ENCODE results near the gene SSBP3.

SSBP3 gene

DNA sequence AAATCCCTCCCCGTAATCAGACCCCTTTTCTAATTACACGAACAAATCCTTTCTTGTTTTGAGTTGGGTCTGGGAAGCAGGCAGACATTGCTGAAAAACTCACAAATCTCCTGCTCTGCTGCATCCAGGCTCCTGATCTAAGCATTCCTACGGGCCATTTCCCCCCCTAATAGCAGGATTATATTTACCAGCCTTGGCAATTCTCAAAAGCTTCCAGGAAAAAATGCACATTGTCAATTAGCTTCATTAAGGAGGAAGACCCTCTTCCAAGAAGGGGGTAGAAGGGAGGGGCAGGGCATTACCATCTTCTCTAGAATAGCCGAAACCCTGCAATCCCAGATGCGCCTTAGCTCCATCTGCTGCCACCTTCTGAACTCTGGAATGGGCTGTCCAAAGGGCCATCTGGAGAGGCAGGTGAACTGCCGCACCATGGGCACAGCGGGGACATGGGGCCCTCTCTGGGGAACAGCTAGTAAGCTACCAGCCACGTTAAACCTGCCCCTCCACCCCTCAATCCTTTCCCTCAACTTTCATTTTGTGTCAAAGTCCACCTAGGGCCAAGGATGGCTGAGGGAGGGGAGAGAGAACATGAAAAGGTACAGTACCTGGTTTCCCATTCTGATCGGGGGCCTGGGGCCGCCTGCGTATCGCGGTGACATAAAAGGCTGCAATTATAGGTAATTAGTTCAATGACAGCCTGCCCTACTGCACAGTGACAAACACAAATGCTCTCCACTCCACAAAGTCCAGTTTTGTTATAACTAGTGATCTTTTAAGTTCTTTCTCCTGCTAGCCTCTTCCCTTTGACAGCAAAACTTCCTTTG, 149.5 kb downstream of the SSBP3 start:
- H3K36me3 ChIP-seq (ENCODE audit: control insufficient read depth, insufficient read depth, low read length): no peaks in the 10 kb centered on the region
- H2AFZ ChIP-seq: no peak overlapping the region
- no peak overlapping the region for H3K9ac ChIP-seq
- H3K9me3 ChIP-seq (ENCODE audit: control insufficient read depth, low read length): no peaks in the 10 kb centered on the region
- H3K4me2 ChIP-seq (ENCODE audit: low read length): no peak overlapping the region
- TF ChIP-seq, protein P1, sequence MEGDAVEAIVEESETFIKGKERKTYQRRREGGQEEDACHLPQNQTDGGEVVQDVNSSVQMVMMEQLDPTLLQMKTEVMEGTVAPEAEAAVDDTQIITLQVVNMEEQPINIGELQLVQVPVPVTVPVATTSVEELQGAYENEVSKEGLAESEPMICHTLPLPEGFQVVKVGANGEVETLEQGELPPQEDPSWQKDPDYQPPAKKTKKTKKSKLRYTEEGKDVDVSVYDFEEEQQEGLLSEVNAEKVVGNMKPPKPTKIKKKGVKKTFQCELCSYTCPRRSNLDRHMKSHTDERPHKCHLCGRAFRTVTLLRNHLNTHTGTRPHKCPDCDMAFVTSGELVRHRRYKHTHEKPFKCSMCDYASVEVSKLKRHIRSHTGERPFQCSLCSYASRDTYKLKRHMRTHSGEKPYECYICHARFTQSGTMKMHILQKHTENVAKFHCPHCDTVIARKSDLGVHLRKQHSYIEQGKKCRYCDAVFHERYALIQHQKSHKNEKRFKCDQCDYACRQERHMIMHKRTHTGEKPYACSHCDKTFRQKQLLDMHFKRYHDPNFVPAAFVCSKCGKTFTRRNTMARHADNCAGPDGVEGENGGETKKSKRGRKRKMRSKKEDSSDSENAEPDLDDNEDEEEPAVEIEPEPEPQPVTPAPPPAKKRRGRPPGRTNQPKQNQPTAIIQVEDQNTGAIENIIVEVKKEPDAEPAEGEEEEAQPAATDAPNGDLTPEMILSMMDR (IDR thresholded peaks at IDR 0.05): no peak
- H3K79me2 ChIP-seq: no peaks in the 10 kb centered on the region
- H3K4me3 ChIP-seq (ENCODE audit: low read depth, low read length): no peak overlapping the region
- no peaks in the 10 kb centered on the region for H3K4me1 ChIP-seq
- no peak overlapping the region for H3K27ac ChIP-seq
- H3K27me3 ChIP-seq (ENCODE audit: control insufficient read depth, insufficient read depth, low read length): no peaks in the 10 kb centered on the region

DNA sequence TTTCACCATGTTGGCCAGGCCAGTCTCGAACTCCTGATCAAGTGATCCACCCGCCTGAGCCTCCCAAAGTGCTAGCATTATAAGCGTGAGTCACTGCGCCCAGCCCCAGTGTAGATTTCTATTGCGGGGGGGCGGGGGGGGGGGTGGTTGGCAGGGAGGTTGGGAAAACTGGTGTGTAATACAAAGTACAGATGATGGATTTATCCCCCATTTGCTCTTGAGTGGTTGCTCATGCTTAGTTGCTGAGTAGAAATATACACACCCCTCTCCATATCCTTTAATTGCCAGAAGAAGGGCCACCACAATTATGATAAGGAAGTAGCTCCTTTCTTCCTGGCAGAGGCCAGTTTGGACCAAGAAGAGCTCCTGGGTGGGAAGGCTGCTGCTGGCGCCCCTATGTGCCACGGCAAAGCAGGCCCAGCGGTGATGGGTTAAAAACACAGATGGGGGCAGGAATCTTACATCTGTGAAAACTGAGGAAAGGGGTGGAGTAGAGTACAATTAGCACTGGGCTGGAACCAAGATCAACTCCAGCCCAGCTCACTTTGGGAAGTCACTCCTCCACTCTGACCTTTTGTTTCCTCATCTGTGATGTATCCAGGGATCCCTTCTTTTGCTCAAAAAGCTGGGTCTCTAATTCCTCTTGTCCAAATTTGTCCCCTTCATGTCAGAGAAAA, 151.0 kb downstream of the SSBP3 start:
- Histone ChIP-seq H3K4me2 (ENCODE audit: low read length) (no peak overlapping the region), H3K27ac (no peak overlapping the region), H3K36me3 (ENCODE audit: control insufficient read depth, insufficient read depth, low read length) (no peaks in the 10 kb centered on the region), H3K4me3 (ENCODE audit: low read depth, low read length) (no peak overlapping the region), H3K79me2 (no peaks in the 10 kb centered on the region), H3K9me3 (ENCODE audit: control insufficient read depth, low read length) (no peaks in the 10 kb centered on the region), H3K9ac (no peak overlapping the region), H3K27me3 (ENCODE audit: control insufficient read depth, insufficient read depth, low read length) (no peaks in the 10 kb centered on the region), H2AFZ (no peak overlapping the region), H3K4me1 (no peaks in the 10 kb centered on the region)
- TF ChIP-seq, protein P1 (IDR thresholded peaks at IDR 0.05): no peak

DNA sequence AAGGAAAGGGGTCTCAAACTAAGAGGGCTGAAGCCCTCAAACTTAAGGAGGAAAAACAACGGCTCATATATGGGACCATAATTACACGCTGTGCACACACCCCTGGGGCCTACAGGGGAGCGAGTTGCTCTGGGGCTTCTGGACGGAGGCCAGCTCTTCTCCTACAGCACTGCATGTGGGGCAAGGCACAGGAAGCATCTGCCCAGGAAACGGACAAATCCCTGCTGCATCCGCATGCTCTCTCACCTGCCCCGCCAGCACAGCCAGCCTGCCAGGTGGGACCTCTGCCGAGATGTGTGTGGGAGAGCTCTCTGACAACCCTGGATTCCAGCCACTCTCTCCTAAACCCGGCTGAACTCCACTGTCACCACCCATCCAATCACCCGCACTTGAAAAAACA, 152.1 kb downstream of the SSBP3 start:
- no peak overlapping the region for H3K9ac ChIP-seq
- H3K9me3 ChIP-seq (ENCODE audit: control insufficient read depth, low read length): no peaks in the 10 kb centered on the region
- no peak overlapping the region for H3K4me2 ChIP-seq (ENCODE audit: low read length)
- no peaks in the 10 kb centered on the region for H3K27me3 ChIP-seq (ENCODE audit: control insufficient read depth, insufficient read depth, low read length)
- no peak overlapping the region for H3K27ac ChIP-seq
- TF ChIP-seq, protein P1 (IDR thresholded peaks at IDR 0.05): no peak
- H3K79me2 ChIP-seq: no peaks in the 10 kb centered on the region
- H2AFZ ChIP-seq: no peak overlapping the region
- no peak overlapping the region for H3K4me3 ChIP-seq (ENCODE audit: low read depth, low read length)
- H3K4me1 ChIP-seq: no peaks in the 10 kb centered on the region
- H3K36me3 ChIP-seq (ENCODE audit: control insufficient read depth, insufficient read depth, low read length): no peaks in the 10 kb centered on the region

DNA sequence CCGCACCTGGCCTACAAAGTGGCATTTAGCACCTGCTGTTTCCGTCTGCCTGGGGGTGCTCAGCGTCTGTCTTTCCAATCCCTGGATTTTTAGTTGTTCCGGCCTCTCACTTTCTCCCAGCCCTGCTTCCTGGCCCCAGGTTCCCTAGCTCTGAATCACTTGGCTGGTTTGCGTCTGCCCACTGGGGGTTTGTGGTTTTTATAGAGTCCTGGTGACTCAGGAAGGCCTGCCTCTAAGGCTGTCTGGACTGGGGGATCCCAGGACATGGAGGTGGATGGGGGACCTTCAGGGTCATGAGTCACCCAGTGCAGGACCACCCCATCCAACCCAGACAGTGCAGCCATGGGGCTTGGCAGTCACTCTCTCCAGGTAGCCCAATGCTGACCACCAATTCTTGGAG, 152.7 kb downstream of the SSBP3 start:
- H3K4me3 ChIP-seq (ENCODE audit: low read depth, low read length): no peak overlapping the region
- H3K36me3 ChIP-seq (ENCODE audit: control insufficient read depth, insufficient read depth, low read length): no peaks in the 10 kb centered on the region
- no peak overlapping the region for H3K27ac ChIP-seq
- TF ChIP-seq, protein P1 (IDR thresholded peaks at IDR 0.05): no peak
- H3K4me2 ChIP-seq (ENCODE audit: low read length): no peak overlapping the region
- H3K79me2 ChIP-seq: no peaks in the 10 kb centered on the region
- H3K9me3 ChIP-seq (ENCODE audit: control insufficient read depth, low read length): no peaks in the 10 kb centered on the region
- no peaks in the 10 kb centered on the region for H3K27me3 ChIP-seq (ENCODE audit: control insufficient read depth, insufficient read depth, low read length)
- H3K9ac ChIP-seq: no peak overlapping the region
- H3K4me1 ChIP-seq: no peaks in the 10 kb centered on the region
- H2AFZ ChIP-seq: no peak overlapping the region

Measured in parathyroid adenoma (tissue), 2 donors.